GM19193 (cell line): ENCODE data around the gene ALDH3B2.

Experiments used
- POLR2A ChIP-seq: IDR thresholded peaks from 4 replicates; pipeline ENCODE4 v1.6.1; 2011; ENCODE audit not compliant: insufficient read depth, insufficient read length; ENCODE audit errors: extremely low read depth

ALDH3B2 gene

DNA sequence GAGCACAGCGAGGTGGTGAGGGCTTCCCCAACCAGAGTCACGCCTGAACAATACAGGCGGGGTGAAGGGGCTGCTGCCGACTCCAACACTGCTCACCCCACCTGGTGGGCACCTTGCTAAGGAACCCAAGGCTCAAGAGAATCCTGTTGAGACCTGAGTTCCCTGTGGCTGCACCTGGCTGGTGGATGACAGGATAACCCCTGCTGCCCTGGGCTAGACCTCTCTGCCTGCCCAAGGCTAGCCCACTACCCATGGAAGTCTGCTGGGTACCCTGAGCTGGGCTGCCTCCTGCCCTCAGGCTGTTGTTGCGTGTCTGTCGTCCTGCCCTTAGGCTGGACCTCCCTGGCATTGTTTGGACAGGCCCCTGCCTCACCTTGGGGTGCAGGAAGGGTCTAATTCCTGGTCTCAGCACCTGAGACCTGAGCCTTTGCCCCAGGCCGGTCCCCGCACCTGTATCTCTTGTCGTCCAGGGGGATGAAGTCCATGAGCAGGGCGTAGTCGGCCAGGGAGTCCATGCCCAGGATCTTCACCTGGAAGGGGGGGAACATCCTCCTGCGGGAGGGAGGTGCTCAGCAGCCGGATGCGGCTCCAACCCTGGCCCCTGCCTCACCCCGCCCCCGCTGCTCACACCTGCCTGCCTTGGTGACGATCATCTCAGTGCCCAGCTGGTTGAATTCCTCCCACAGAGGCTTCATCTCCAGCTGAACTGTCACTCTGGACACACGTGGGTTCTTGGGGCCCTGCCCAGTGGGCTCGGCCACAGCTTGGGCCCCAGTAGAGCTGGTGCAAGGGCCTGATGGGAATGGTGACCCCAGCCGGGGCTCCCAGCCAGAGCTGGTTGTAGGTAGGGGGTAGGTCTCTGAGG lies 39.8 kb downstream of the ALDH3B2 start:
- no peak for TF ChIP-seq POLR2A

- no peak for TF ChIP-seq POLR2A
Measured at GRCh38 chr11:67633758-67634365, 40.6 kb downstream of the ALDH3B2 start.

GRCh38 chr11:67632982-67633755 lies 41.3 kb downstream of the ALDH3B2 start:
- TF ChIP-seq POLR2A: no peak

DNA sequence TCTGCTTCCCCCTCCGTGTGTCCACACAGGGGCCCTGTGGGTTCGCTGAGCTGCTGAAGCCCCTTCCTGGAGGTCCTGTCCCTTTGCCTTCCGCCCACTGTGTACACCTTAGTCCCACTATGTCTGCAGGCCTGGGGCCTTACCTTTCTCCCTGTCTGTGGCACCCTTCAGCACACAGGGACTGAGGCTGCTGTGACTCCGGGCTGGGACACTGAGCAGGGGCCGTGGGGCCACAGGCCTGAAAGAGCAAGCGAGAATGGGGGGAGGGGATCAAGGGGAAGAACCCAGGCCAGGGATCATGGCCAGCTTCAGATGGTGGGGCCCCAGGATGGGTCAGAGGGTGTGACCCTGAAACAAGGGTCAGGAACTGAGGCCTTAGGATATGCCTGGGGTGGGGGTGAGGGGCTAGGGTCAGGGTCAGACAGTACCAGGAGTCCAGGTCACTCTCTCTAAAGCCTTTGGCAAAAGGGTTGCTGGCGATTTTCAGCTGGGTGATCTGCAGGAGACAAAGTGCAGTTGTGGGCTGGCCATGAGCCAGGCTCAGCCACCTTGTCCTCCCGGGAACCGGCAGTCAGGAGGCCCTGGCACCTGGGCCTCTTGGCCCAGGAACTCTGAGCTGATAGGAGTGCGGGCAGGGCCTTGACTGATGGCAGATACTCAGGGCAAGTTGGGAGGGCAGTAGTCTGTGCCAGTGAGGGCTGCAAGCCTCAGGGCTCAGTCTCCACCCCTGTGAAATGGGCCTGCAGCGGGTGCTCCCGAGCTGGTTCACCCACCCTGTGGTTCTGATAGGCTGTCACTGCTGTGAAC lies 42.0 kb downstream of the ALDH3B2 start:
- TF ChIP-seq POLR2A: no peak

DNA sequence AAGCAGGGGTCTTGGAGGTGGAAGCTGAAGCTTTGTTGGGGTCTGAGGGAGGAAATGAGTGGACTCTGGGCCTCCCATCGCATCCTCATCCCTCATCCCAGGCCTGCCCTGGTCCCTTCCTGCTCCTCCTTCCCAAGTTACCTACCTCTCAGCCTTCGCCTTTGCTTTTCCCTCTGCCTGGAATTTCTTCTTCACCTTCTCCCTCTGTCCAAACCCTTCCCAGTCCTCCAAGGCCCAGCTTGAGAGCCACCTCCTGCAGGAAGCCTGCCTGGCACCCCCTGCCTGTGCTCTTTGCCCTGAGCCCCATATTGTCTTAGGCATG lies 42.6 kb downstream of the ALDH3B2 start:
- no peak for TF ChIP-seq POLR2A

- no peak for TF ChIP-seq POLR2A
Measured at GRCh38 chr11:67631411-67631810, 43.0 kb downstream of the ALDH3B2 start.

DNA sequence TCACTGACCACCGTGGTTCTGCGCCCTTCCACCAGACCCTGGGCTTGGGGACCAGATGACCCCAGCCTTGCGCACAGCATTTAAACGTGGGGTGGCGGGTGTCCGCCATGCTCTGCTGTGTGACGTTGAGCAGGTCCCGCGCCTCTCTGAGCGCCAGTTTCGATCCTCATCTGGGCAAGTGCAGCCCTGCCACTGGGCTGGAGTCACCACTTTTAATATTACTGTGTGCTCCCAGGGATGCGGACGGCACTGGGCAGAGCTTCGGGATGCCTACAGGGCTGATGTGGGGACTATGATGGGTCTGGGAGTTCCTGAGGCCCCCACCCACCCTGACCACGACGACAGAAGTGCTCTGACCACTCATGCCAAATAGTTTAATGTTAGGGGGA lies 43.5 kb downstream of the ALDH3B2 start:
- TF ChIP-seq POLR2A: no peak

DNA sequence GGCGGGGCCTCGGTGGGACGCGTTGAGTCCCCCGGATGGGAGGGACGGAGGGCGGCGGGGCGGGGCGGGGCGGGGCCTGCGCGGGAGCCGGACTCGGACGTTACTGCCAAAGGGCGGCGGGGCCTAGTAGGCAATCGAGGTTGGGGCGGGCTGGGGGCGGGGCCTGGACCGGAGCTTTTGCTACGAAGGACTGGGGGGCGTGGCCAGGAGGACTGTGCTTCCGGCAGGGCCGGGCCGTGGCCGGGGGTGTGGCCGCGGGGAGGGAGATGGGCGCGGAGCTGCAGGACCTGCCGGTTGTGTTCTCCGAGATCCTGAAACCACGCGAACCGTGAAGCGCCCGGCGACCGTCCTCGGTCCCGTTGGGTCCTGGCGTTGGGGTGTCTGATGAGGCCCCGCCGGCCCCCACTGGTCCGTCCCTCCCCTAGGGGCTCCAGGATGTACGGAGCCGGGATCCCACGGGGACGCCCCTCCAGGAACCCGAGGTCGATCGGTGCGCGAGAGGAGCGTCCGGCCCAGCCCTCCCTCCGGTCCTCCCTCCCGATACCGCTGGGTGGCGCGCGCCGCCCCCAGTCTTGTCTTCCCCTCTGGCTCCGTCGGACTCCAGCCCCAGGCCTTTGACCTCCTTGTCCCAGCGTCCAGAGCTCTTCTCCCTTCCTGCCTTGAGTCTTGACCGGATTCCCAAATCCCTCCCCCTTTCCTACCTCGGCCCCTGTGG lies 44.0 kb downstream of the ALDH3B2 start:
- peak; percentile 67 for TF ChIP-seq POLR2A

DNA sequence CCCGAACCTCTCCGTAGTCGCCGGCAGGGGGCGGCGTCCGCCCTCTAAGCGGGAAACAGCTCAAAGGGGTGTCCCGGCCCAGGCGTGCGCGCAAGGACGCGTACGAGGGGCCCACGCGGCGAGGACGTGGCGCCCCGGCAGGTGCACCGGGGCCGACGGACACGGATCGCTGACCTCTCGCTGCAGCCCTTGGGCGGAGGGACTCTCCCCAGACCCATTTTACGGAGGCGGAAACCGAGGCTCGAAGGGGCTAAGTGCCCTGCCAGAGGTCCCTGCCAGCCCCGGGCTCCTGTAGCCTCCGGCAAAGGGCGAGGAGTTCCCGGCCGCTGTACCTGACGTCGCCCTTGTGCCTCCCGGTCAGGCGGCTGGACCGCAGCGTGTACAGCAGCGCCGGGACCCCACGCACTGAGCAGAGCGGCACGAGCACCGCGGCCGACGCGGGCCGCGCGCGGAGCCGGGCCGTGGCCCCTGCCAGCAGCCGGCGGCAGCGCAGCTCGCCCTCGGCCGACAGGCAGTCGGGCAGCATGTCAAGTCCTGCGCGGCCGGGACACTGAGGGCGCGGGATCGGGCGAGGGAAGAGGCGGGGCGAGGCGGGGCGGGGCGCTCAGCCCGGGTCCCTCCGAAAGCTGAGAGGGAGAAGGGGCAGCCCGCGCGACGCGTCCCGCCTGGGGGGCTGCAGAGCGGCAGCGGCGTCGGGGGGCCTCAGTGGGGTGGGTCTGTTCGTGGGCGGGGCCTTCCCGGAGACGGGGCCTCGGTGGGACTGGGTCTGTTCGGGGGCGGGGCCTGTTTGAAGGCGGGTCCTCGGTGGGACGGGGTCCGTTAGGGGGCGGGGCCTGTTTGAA lies 44.8 kb downstream of the ALDH3B2 start, which contains the start of gene NUDT8:
Gene NUDT8 (minus strand): TSS at position 552 of the 842 bp plus-strand sequence. CDS start 26 bp downstream, at position 526.
- TF ChIP-seq POLR2A: peak; percentile 58

- TF ChIP-seq POLR2A: no peak
Measured at GRCh38 chr11:67628710-67629385, 45.6 kb downstream of the ALDH3B2 start.

GRCh38 chr11:67627812-67628624 lies 46.4 kb downstream of the ALDH3B2 start:
- no peak for TF ChIP-seq POLR2A

DNA sequence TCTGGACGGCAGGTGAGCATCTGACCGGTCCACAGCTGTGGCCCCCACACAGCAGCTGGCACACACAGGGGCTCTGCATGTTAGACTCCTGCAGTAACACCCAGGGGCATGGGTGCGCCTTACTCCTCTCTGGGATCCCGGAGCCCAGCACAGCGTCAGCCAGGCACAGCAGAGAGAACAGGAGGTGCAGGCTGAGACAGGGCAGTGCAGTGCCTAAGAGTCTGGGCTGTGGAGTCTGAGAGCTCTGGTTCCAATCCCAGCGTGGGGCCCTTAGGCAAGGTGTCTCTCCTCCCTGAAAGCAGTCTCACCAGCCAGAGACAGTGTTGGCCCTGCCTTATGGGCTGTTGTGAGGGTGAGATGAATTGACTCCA lies 47.0 kb downstream of the ALDH3B2 start:
- TF ChIP-seq POLR2A: no peak
